ENCODE results near the gene EDC4.

DNA sequence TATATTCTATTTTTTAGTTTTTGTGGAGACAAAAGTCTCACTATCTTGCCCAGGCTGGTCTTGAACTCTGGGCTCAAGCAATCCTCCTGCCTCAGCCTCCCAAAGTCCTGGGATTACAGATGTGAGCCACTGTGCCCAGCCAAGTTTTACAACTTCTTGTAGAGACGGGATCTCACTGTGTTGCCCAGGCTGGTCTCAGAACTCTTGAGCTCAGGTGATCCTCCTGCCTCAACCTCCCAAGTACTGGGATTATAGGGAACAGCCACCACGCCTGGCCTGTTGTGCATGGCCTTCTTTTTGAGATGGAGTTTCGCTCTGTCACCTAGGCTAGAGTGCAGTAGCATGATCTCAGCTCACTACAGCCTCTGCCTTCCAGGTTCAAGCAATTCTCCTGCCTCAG, 19.2 kb upstream of the EDC4 start:
- TF ChIP-seq, protein P1, sequence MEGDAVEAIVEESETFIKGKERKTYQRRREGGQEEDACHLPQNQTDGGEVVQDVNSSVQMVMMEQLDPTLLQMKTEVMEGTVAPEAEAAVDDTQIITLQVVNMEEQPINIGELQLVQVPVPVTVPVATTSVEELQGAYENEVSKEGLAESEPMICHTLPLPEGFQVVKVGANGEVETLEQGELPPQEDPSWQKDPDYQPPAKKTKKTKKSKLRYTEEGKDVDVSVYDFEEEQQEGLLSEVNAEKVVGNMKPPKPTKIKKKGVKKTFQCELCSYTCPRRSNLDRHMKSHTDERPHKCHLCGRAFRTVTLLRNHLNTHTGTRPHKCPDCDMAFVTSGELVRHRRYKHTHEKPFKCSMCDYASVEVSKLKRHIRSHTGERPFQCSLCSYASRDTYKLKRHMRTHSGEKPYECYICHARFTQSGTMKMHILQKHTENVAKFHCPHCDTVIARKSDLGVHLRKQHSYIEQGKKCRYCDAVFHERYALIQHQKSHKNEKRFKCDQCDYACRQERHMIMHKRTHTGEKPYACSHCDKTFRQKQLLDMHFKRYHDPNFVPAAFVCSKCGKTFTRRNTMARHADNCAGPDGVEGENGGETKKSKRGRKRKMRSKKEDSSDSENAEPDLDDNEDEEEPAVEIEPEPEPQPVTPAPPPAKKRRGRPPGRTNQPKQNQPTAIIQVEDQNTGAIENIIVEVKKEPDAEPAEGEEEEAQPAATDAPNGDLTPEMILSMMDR (IDR thresholded peaks at IDR 0.05) = no peak
- TF ChIP-seq POLR2A (IDR thresholded peaks at IDR 0.05) = no peak

All from adrenal gland (tissue), 5 donors.